Peyer's patch (tissue), 4 donors: Measurements from ENCODE around the gene SMG6. TPM values are rescaled to one million over a fixed set of nuclear protein-coding genes. Genes with fewer than 3 reads are reported as not detected.

Source experiments
- DNase-seq, 3 donors: peaks; one replicate each; pipeline ENCODE4 v3.0.0-alpha.2; 2017 to 2019
- H3K27ac ChIP-seq, 4 donors: fragments of 200-600 bp; sonication (generic); one replicate each; pipeline ENCODE4 v1.5.1; 2016 to 2019
- H3K27me3 ChIP-seq, 2 donors: fragments of 200-600 bp; sonication (generic); one replicate each; pipeline ENCODE4 v1.5.1; 2019
- H3K36me3 ChIP-seq, 3 donors: fragments of 200-600 bp; sonication (generic); one replicate each; pipeline ENCODE4 v1.5.1; 2016 to 2019
- H3K4me1 ChIP-seq, 4 donors: fragments of 200-600 bp; sonication (generic); one replicate each; pipeline ENCODE4 v1.5.1; 2016 to 2019
- H3K4me3 ChIP-seq, 4 donors: fragments of 200-600 bp; sonication (generic); 1 replicate in 3 of 4; 2 replicates in 1 of 4; pipeline ENCODE4 v1.5.1; 2016 to 2019; ENCODE audit warnings: mild to moderate bottlenecking in 1 of 4
- H3K9me3 ChIP-seq, 4 donors: fragments of 200-600 bp; sonication (generic); one replicate each; pipeline ENCODE4 v1.5.1; 2016 to 2019; ENCODE audit warnings: mild to moderate bottlenecking in 1 of 4
- CTCF ChIP-seq, 6 experiments: fragments of 450-650 bp in 4 of 6; fragments of 200-600 bp in 2 of 6; sonication (generic) in 1 of 6; IDR thresholded peaks; one replicate each; pipeline ENCODE4 v1.5.1; 2017 to 2019; ENCODE audit warnings: antibody characterized with exemption in 6 of 6, mild to moderate bottlenecking in 3 of 6, moderate library complexity in 1 of 6
- POLR2A ChIP-seq, 2 donors: fragments of 450-650 bp; IDR thresholded peaks; one replicate each; pipeline ENCODE4 v1.5.1; 2017; ENCODE audit warnings: antibody characterized with exemption in 2 of 2, mild to moderate bottlenecking in 2 of 2, moderate library complexity in 2 of 2
- total RNA-seq, 4 donors: library from RNA; depleted of rRNA; stranded (reverse); fragments of >200 nt; gene quantifications; one replicate each; pipeline ENCODE4 v1.1.0, GENCODE V29; 2016

The SMG6 gene
- total RNA-seq, 4 donors from 2014 or later, result 33.3 to 139 (median 67.4) TPM

DNA sequence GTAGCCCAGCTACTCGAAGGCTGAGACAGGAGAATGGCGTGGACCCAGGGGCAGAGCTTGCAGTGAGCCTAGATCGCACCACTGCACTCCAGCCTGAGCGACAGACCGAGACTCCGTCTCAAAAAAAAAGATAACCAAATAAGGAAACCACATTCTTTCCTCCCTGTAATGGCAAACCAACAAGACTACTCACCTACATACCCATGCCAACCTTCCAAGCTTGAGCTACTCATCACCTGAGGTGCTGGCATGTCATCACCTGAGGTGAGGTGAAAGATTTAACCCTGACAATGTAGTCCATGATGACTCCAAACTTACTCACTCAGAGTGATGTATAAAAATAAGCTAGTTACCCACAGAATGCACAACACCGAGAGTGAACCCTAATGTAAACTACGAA, 85.2 kb downstream of the SMG6 start:
- H3K4me3 ChIP-seq, result no peak overlapping the region
- H3K27ac ChIP-seq, result no peak overlapping the region
- no peaks in the 10 kb centered on the region for H3K9me3 ChIP-seq
- H3K36me3 ChIP-seq, result no peaks in the 10 kb centered on the region
- DNase-seq, result no peak
- peaks cover 0 to 27% (median 14%) of the 10 kb centered on the region in 4 donors for H3K4me1 ChIP-seq
- no peaks in the 10 kb centered on the region for H3K27me3 ChIP-seq
- TF ChIP-seq CTCF (IDR thresholded peaks at IDR 0.05) (no peak), POLR2A (IDR thresholded peaks at IDR 0.05) (no peak)

DNA sequence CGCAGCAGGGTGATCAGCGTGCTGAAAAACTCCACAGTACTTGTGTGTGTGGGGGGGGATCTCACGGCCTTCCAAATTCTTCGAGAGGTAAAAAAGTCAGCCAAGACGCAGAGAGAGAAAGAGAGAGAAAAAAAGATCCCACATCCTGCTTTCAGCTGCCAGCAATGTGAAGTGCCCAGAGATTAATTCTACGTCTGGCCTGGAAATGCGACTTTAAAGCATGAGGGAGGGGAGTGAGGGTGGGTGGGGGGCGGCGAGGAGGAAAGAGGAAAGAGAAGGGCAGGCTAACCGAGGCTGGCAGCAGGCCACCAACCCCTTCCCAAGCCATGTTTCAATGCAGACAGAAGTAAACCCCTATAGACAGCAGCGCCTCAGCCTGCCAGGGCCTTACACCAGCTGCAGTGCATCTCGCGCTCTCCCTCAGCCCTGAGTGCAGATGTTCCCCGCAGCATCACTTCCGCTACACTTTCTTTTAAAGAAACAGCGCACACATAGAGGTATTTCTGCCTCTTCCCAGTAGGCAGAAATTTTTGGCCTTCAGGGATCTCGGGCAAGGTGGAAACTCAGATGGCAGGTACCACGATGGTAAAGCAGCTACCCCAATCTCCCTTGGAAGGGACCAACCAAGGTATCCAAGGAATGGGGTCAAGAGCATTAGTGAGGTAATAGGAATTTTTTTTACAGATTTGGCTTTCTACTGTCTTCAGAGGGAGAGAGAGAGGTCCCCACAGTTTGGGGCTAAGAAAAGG, 87.8 kb downstream of the SMG6 start:
- peak; percentile 60 to 91 (median 88) for DNase-seq
- Histone ChIP-seq H3K27ac (peak overlapping the region; percentile 83 to 90 (median 88)), H3K27me3 (no peaks in the 10 kb centered on the region), H3K36me3 (no peaks in the 10 kb centered on the region), H3K4me1 (peaks cover 0 to 28% (median 14%) of the 10 kb centered on the region in 4 donors), H3K4me3 (peak overlapping the region; percentile 13 to 34 (median 17)), H3K9me3 (no peaks in the 10 kb centered on the region)
- TF ChIP-seq POLR2A (IDR thresholded peaks at IDR 0.05) (peak in 1 of 2 donors; percentile 11), CTCF (IDR thresholded peaks at IDR 0.05) (no peak)

- peak overlapping the region in 2 of 4 donors; percentile 15 to 19 for H3K4me3 ChIP-seq
These were observed 88.5 kb downstream of the SMG6 start for GRCh38 chr17:2214929-2215615.

DNA sequence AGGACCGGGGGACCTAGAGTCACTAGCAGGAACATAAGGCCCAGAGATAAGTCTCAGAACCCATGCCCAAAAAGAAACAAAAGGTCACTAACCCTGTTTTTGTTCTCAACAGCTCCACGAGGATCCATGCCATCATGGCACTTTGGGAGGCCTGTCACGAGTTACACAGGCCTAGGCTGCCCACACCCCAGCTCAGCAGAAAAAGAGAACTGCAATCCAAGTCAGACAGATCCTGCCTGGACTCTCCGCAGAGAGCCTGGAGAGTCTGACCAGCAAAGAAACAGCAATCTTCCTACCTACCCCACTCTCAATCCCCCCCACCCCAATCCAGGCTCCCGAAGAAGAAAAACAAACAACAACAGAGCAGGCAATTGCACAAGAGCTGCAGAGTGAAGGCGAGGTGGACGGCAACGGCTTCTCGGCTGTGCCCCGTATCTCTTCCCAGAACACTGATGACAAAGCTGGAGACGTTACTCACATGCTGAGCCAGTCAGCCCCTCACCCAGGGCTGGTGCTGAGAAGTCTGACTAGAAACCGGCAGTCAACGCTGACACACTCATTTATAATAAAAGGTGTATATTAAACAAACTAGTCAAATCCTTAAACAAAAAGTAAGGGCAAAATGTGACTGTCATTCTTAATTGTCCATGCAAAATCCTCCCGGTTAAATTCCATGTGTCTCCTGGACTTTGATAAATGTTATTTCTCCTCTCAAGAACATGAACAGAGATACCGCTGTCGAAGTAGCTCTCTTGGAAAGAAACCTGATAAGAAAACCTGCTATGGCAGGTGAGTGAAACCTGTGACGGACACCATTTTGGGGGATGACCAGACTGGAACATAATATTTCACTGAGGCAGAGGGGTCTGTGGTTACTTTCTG, 89.3 kb downstream of the SMG6 start:
- H3K9me3 ChIP-seq, result no peaks in the 10 kb centered on the region
- no peak overlapping the region for H3K4me3 ChIP-seq
- H3K27me3 ChIP-seq, result no peaks in the 10 kb centered on the region
- peak overlapping the region; percentile 83 to 90 (median 88) for H3K27ac ChIP-seq
- TF ChIP-seq CTCF (IDR thresholded peaks at IDR 0.05) (no peak), POLR2A (IDR thresholded peaks at IDR 0.05) (no peak)
- no peaks in the 10 kb centered on the region for H3K36me3 ChIP-seq
- peaks cover 0 to 28% (median 14%) of the 10 kb centered on the region in 4 donors for H3K4me1 ChIP-seq
- peak in 2 of 3 donors; percentile 21 to 56 for DNase-seq

More at GRCh38 chr17:2214929-2215615, 88.5 kb downstream of the SMG6 start:
- no peak for TF ChIP-seq CTCF (IDR thresholded peaks at IDR 0.05)
- TF ChIP-seq POLR2A (IDR thresholded peaks at IDR 0.05), result no peak
- DNase-seq, result peak in 2 of 3 donors; percentile 49 to 54
- Histone ChIP-seq H3K36me3 (no peaks in the 10 kb centered on the region), H3K4me1 (peaks cover 0 to 28% (median 14%) of the 10 kb centered on the region in 4 donors), H3K27ac (peak overlapping the region; percentile 83 to 90 (median 88)), H3K27me3 (no peaks in the 10 kb centered on the region), H3K9me3 (no peaks in the 10 kb centered on the region)

GRCh38 chr17:2213291-2213960, 90.2 kb downstream of the SMG6 start:
- H3K27ac ChIP-seq, result peak overlapping the region; percentile 83 to 90 (median 88)
- H3K36me3 ChIP-seq, result no peaks in the 10 kb centered on the region
- H3K27me3 ChIP-seq, result no peaks in the 10 kb centered on the region
- no peak overlapping the region for H3K4me3 ChIP-seq
- H3K4me1 ChIP-seq, result peaks cover 0 to 28% (median 14%) of the 10 kb centered on the region in 4 donors
- TF ChIP-seq CTCF (IDR thresholded peaks at IDR 0.05), result no peak
- no peaks in the 10 kb centered on the region for H3K9me3 ChIP-seq
- no peak for DNase-seq
